ENCODE results near the gene ADAMTS8. TPM values are rescaled to one million over a fixed set of nuclear protein-coding genes. Genes with fewer than 3 reads are reported as not detected.

The ADAMTS8 gene
- total and polyA plus RNA-seq, 2 donors (not counting 3 experiments of a cell fraction or from before 2014, with no cell fraction given), result not detected

GRCh38 chr11:130441719-130442118 lies 13.3 kb upstream of the ADAMTS8 start:
- intact Hi-C loops (cut with micrococcal nuclease) (no loop called here), dilution Hi-C loops (cut with MboI; ENCODE audit: extremely low pct_ligation_motif_present, low sequenced_read_pairs) (loop anchor here (25.0 kb wide), 1 partner anchor 421 kb away; no protein-coding TSS in a partner anchor)
- Histone ChIP-seq H3K79me2 (ENCODE audit: control insufficient read depth, insufficient read depth, low read length) (no peaks in the 10 kb centered on the region), H3K36me3 (ENCODE audit: control insufficient read depth in 2 of 2, extremely low read depth in 1 of 2, insufficient read depth in 2 of 2, low read length in 2 of 2) (no peaks in the 10 kb centered on the region), H2AFZ (ENCODE audit: low read depth, low read length) (no peak overlapping the region), H3K9me1 (replicated peaks; ENCODE audit: control insufficient read depth, extremely low read depth, insufficient read depth, low read length) (no peaks in the 10 kb centered on the region), H3K9me3 (replicated peaks; ENCODE audit: control insufficient read depth, insufficient read depth, low read length) (no peaks in the 10 kb centered on the region), H3K27ac (ENCODE audit: insufficient read depth, low read depth, low read length) (no peak overlapping the region), H3K4me1 (ENCODE audit: control insufficient read depth, extremely low read depth, insufficient read depth, low read length) (no peaks in the 10 kb centered on the region), H3K9ac (replicated peaks; ENCODE audit: extremely low read depth, insufficient read depth, low read length) (no peak overlapping the region), H3K4me2 (ENCODE audit: insufficient read depth, low read length) (no peak overlapping the region), H3K27me3 (ENCODE audit: control insufficient read depth in 2 of 2, insufficient read depth in 2 of 2, low read length in 2 of 2) (peaks cover 0 to 3% of the 10 kb centered on the region in 2 experiments), H3K4me3 (replicated peaks in 1 of 3; ENCODE audit: insufficient read depth in 1 of 3, low read depth in 1 of 3, low read length in 3 of 3) (no peak overlapping the region), H4K20me1 (replicated peaks; ENCODE audit: control insufficient read depth, extremely low read depth, insufficient read depth, low read length) (no peaks in the 10 kb centered on the region)
- FAIRE-seq (no peak), DNase-seq (ENCODE audit: low read depth, low spot score) (no peak)
- TF ChIP-seq EZH2 (IDR thresholded peaks at IDR 0.05; ENCODE audit: borderline replicate concordance, low read depth, low read length, severe bottlenecking) (no peak), MYC (IDR thresholded peaks at IDR 0.05; ENCODE audit: low read depth, low read length) (no peak), POLR2AphosphoS5 (IDR thresholded peaks at IDR 0.05; ENCODE audit: insufficient read depth, low read depth, low read length) (no peak), CTCF (IDR thresholded peaks at IDR 0.05; ENCODE audit: extremely low read depth in 1 of 2, insufficient read depth in 1 of 2, low read depth in 1 of 2, low read length in 2 of 2) (no peak), POLR2A (IDR thresholded peaks at IDR 0.05; ENCODE audit: low read depth, low read length) (no peak), GATA2 (IDR thresholded peaks at IDR 0.05; ENCODE audit: insufficient read depth, insufficient read length, low read depth, low read length) (no peak), FOS (IDR thresholded peaks at IDR 0.05; ENCODE audit: borderline replicate concordance, insufficient read depth, low read length) (no peak)
- POLR2A ChIA-PET, result no interaction called here
- CTCF ChIA-PET, result interaction anchor here (1.0 to 2.1 kb wide), 4 partner anchors 10 to 1233 kb away, joined by 4 to 12 read pairs (median 6); no protein-coding TSS in a partner anchor
- no TSS peak for BruUV-seq (replicated peaks)

Data from endothelial cell of umbilical vein (primary cell).